Keratinocyte (primary cell): ENCODE measurements around the gene ANO9. TPM values are rescaled to one million over a fixed set of nuclear protein-coding genes. Genes with fewer than 3 reads are reported as not detected.

ENCODE experiments used
- DNase-seq: peaks from one replicate; pipeline ENCODE4 v3.0.0-alpha.2; 2011; ENCODE audit warnings: low read depth, missing footprints, low spot score
- FAIRE-seq: peaks from 2 replicates; lab custom pipeline; 2011; peaks lifted over from hg19 to GRCh38; lab: Jason Lieb, UNC
- H2AFZ ChIP-seq: 2 replicates; pipeline ENCODE4 v1.6.0; 2012; ENCODE audit warnings: low read length, control low read depth, inconsistent platforms; ENCODE audit not compliant: control insufficient read depth
- H3K27ac ChIP-seq: 2 replicates; pipeline ENCODE4 v1.5.1; 2011; ENCODE audit warnings: low read length; ENCODE audit not compliant: control insufficient read depth, insufficient read depth
- H3K27me3 ChIP-seq: 3 replicates; pipeline ENCODE4 v1.6.0; 2011; ENCODE audit warnings: low read length; ENCODE audit not compliant: control insufficient read depth, insufficient read depth; ENCODE audit errors: extremely low read depth
- H3K36me3 ChIP-seq, 2 experiments: 2 replicates in 1 of 2; 3 replicates in 1 of 2; pipeline ENCODE4 v1.5.1; 2011; ENCODE audit warnings: low read length in 2 of 2, mild to moderate bottlenecking in 1 of 2; ENCODE audit not compliant: control insufficient read depth in 2 of 2, insufficient read depth in 2 of 2; ENCODE audit errors: extremely low read depth in 1 of 2
- H3K4me1 ChIP-seq: 3 replicates; pipeline ENCODE4 v1.5.1; 2011; ENCODE audit warnings: low read length; ENCODE audit not compliant: control insufficient read depth, insufficient read depth; ENCODE audit errors: extremely low read depth
- H3K4me2 ChIP-seq: 3 replicates; pipeline ENCODE4 v1.6.0; 2011; ENCODE audit warnings: low read depth, low read length; ENCODE audit not compliant: control insufficient read depth, insufficient read depth; ENCODE audit errors: extremely low read depth
- H3K4me3 ChIP-seq, 3 experiments: fragments of 200-600 bp in 1 of 3; sonication (generic) in 1 of 3; 2 replicates in 2 of 3; 3 replicates in 1 of 3; pipeline ENCODE4 v1.5.1; 2011 to 2016; ENCODE audit warnings: low read length in 3 of 3, mild to moderate bottlenecking in 3 of 3, control low read depth in 2 of 3, inconsistent platforms in 1 of 3, low read depth in 1 of 3, mixed read lengths in 1 of 3, mixed run types in 1 of 3, moderate library complexity in 1 of 3; ENCODE audit not compliant: control insufficient read depth in 2 of 3, insufficient read depth in 2 of 3; ENCODE audit errors: extremely low read depth in 1 of 3
- H3K79me2 ChIP-seq: 2 replicates; pipeline ENCODE4 v1.6.0; 2012; ENCODE audit warnings: low read length; ENCODE audit not compliant: control insufficient read depth, insufficient read depth
- H3K9ac ChIP-seq: 3 replicates; pipeline ENCODE4 v1.6.0; 2011; ENCODE audit warnings: low read length; ENCODE audit not compliant: control insufficient read depth, insufficient read depth; ENCODE audit errors: extremely low read depth
- H3K9me1 ChIP-seq: 3 replicates; pipeline ENCODE4 v1.6.0; 2011; ENCODE audit warnings: low read length; ENCODE audit not compliant: control insufficient read depth, insufficient read depth; ENCODE audit errors: extremely low read depth
- H3K9me3 ChIP-seq: 2 replicates; pipeline ENCODE4 v1.5.1; 2012; ENCODE audit warnings: low read depth, low read length; ENCODE audit not compliant: control insufficient read depth
- H4K20me1 ChIP-seq: 3 replicates; pipeline ENCODE4 v1.6.0; 2011; ENCODE audit warnings: low read length; ENCODE audit not compliant: control insufficient read depth, insufficient read depth; ENCODE audit errors: extremely low read depth
- EZH2 ChIP-seq: IDR thresholded peaks from one replicate; pipeline ENCODE4 v1.6.1; 2012; ENCODE audit warnings: inconsistent platforms, mild to moderate bottlenecking, low read length, moderate library complexity
- dilution Hi-C: fragments of 300-500 bp; cut with MboI; formaldehyde crosslinking; loops from one replicate; pipeline ENCODE4 v1.7.0; 2020; ENCODE audit warnings: low sequenced_read_pairs; ENCODE audit not compliant: extremely low pct_ligation_motif_present
- polyA plus RNA-seq, 5 experiments: library from polyadenylated mRNA; depleted of rRNA in 3 of 5; stranded (reverse) in 3 of 5; stranded (forward) in 1 of 5; unstranded in 1 of 5; fragments of >200 nt; gene quantifications; 1 replicate in 1 of 5; 2 replicates in 3 of 5; 3 replicates in 1 of 5; pipeline versions ENCODE4 v1.2.1 to v1.2.3, GENCODE V29; 2011 to 2012; ENCODE audit warnings: missing spikeins in 2 of 5, low read depth in 1 of 5, low replicate concordance in 1 of 5
- TF ChIP-seq, protein P1 (sequence below), 3 experiments: IDR thresholded peaks in 1 of 3; conservative IDR thresholded peaks in 1 of 3; optimal IDR thresholded peaks in 1 of 3; 2 replicates in 2 of 3; 3 replicates in 1 of 3; pipeline versions ENCODE3 to v1.5.1; 2011; ENCODE audit warnings: low read length in 3 of 3, mild to moderate bottlenecking in 3 of 3, moderate library complexity in 2 of 3, control low read depth in 1 of 3, inconsistent platforms in 1 of 3; ENCODE audit not compliant: insufficient read depth in 2 of 3; ENCODE audit errors: extremely low read depth in 1 of 3

Gene ANO9
- polyA plus RNA-seq, 1 donor (not counting 4 experiments of a cell fraction or from before 2014, with no cell fraction given), result 16.1 TPM

DNA sequence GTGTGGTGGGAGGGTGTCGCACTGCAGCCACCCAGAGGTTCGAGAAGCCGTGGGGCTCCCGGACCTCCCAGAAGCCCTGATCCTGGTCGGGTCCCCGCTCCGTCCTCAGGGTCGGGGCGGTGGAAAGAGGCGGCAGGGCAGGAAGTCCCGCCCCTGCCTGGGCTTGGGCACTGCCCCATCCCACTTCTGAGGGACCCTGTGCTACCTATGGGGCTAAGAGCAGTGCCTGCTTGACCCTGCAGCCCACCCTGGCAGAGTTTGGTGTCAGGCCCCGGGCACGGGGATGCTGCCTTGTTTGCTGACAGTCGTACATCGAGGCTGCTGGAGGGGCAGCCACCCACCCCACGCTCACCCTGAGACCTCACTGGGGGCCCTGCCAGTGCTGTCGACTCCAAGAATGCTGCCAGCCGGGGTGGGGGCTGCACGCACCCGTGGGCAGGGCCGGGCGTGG is 45.8 kb upstream of the ANO9 start:
- Histone ChIP-seq H3K36me3 (peaks cover 8 to 14% of the 10 kb centered on the region in 2 experiments), H3K9me1 (no peaks in the 10 kb centered on the region), H3K4me3 (no peak overlapping the region), H3K27ac (no peak overlapping the region), H4K20me1 (peaks cover 2% of the 10 kb centered on the region), H3K27me3 (no peaks in the 10 kb centered on the region), H3K9ac (no peak overlapping the region), H2AFZ (no peak overlapping the region), H3K4me1 (no peaks in the 10 kb centered on the region), H3K9me3 (no peaks in the 10 kb centered on the region), H3K4me2 (no peak overlapping the region), H3K79me2 (peaks cover 12% of the 10 kb centered on the region)
- TF ChIP-seq, protein P1, sequence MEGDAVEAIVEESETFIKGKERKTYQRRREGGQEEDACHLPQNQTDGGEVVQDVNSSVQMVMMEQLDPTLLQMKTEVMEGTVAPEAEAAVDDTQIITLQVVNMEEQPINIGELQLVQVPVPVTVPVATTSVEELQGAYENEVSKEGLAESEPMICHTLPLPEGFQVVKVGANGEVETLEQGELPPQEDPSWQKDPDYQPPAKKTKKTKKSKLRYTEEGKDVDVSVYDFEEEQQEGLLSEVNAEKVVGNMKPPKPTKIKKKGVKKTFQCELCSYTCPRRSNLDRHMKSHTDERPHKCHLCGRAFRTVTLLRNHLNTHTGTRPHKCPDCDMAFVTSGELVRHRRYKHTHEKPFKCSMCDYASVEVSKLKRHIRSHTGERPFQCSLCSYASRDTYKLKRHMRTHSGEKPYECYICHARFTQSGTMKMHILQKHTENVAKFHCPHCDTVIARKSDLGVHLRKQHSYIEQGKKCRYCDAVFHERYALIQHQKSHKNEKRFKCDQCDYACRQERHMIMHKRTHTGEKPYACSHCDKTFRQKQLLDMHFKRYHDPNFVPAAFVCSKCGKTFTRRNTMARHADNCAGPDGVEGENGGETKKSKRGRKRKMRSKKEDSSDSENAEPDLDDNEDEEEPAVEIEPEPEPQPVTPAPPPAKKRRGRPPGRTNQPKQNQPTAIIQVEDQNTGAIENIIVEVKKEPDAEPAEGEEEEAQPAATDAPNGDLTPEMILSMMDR (optimal IDR thresholded peaks at IDR 0.05 in 1 of 3, IDR thresholded peaks at IDR 0.05 in 1 of 3, conservative IDR thresholded peaks at IDR 0.05 in 1 of 3; ENCODE audit: extremely low read depth in 1 of 3, insufficient read depth in 2 of 3, low read length in 3 of 3), result no peak
- TF ChIP-seq EZH2, result no peak
- FAIRE-seq (no peak), DNase-seq (no peak)
- dilution Hi-C loops, result no loop called here

GRCh38 chr11:486189-486588 is 44.4 kb upstream of the ANO9 start:
- FAIRE-seq (no peak), DNase-seq (no peak)
- peaks cover 12% of the 10 kb centered on the region for H3K79me2 ChIP-seq
- H3K9me3 ChIP-seq, result no peaks in the 10 kb centered on the region
- dilution Hi-C loops, result no loop called here
- H3K4me3 ChIP-seq, result no peak overlapping the region
- H3K9ac ChIP-seq, result no peak overlapping the region
- TF ChIP-seq, protein P1 (optimal IDR thresholded peaks at IDR 0.05 in 1 of 3, IDR thresholded peaks at IDR 0.05 in 1 of 3, conservative IDR thresholded peaks at IDR 0.05 in 1 of 3; ENCODE audit: extremely low read depth in 1 of 3, insufficient read depth in 2 of 3, low read length in 3 of 3), result no peak
- no peak for TF ChIP-seq EZH2
- peaks cover 2% of the 10 kb centered on the region for H4K20me1 ChIP-seq
- H3K9me1 ChIP-seq, result no peaks in the 10 kb centered on the region
- no peak overlapping the region for H3K4me2 ChIP-seq
- H3K27me3 ChIP-seq, result no peaks in the 10 kb centered on the region
- H3K4me1 ChIP-seq, result no peaks in the 10 kb centered on the region
- peaks cover 6 to 12% of the 10 kb centered on the region in 2 experiments for H3K36me3 ChIP-seq
- no peak overlapping the region for H3K27ac ChIP-seq
- H2AFZ ChIP-seq, result no peak overlapping the region
